Measurements from ENCODE around the gene KLHDC9. TPM values are rescaled to one million over a fixed set of nuclear protein-coding genes. Genes with fewer than 3 reads are reported as not detected.

Gene KLHDC9
- total RNA-seq, 2 experiments from 2014 or later = 0.41 TPM; not detected in 1

DNA sequence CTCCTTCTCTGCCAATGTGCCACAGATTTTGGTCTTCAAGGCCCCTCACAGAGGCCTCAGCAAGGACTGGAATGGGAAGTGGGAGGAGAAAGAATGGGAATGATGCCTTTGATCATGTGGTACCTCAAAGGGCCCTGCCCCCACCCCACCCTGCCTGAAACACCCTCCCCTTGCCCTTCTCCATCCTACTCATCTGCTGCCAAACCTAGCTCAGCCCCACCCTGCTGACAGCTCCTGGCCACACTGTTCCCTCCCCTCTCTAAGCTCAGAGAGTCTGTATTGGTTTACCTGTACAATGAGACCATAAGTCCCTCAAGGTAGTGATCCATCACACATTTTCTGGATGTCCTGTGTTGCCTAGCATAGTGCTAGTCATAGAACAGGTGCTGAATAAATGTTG, 21.8 kb upstream of the KLHDC9 start:
- Histone ChIP-seq H3K27ac (ENCODE audit: low read depth in 1 of 2, low read length in 2 of 2) (no peak overlapping the region), H3K9me3 (ENCODE audit: control insufficient read depth in 1 of 2, insufficient read depth in 1 of 2, low read length in 2 of 2) (no peaks in the 10 kb centered on the region), H3K36me3 (ENCODE audit: insufficient read depth, low read length) (no peaks in the 10 kb centered on the region), H3K4me1 (ENCODE audit: insufficient read depth, low read length) (peaks cover 10% of the 10 kb centered on the region), H3K27me3 (ENCODE audit: control insufficient read depth in 1 of 2, insufficient read depth in 2 of 2, low read length in 2 of 2) (no peaks in the 10 kb centered on the region), H3K4me3 (ENCODE audit: low read length) (no peak overlapping the region)
- POLR2A ChIA-PET = interaction anchor here (1.4 kb wide), 1 partner anchor 21 kb away, joined by 5 read pairs; no protein-coding TSS in a partner anchor
- no peak overlapping the region for H3K27ac Mint-ChIP-seq
- no peaks in the 10 kb centered on the region for H3K9me3 Mint-ChIP-seq
- no peak overlapping the region for H3K4me3 Mint-ChIP-seq
- DNase-seq = no peak
- ATAC-seq (ENCODE audit: poor library complexity) = no peak
- no peaks in the 10 kb centered on the region for H3K36me3 Mint-ChIP-seq (ENCODE audit: low read depth)
- intact Hi-C loops (cut with DNase I, micrococcal nuclease) = no loop called here
- CTCF ChIA-PET = no interaction called here
- peaks cover 18% of the 10 kb centered on the region for H3K4me1 Mint-ChIP-seq (ENCODE audit: low read depth)
- no peaks in the 10 kb centered on the region for H3K27me3 Mint-ChIP-seq
- TF ChIP-seq, protein P1, sequence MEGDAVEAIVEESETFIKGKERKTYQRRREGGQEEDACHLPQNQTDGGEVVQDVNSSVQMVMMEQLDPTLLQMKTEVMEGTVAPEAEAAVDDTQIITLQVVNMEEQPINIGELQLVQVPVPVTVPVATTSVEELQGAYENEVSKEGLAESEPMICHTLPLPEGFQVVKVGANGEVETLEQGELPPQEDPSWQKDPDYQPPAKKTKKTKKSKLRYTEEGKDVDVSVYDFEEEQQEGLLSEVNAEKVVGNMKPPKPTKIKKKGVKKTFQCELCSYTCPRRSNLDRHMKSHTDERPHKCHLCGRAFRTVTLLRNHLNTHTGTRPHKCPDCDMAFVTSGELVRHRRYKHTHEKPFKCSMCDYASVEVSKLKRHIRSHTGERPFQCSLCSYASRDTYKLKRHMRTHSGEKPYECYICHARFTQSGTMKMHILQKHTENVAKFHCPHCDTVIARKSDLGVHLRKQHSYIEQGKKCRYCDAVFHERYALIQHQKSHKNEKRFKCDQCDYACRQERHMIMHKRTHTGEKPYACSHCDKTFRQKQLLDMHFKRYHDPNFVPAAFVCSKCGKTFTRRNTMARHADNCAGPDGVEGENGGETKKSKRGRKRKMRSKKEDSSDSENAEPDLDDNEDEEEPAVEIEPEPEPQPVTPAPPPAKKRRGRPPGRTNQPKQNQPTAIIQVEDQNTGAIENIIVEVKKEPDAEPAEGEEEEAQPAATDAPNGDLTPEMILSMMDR (IDR thresholded peaks at IDR 0.05) = no peak

DNA sequence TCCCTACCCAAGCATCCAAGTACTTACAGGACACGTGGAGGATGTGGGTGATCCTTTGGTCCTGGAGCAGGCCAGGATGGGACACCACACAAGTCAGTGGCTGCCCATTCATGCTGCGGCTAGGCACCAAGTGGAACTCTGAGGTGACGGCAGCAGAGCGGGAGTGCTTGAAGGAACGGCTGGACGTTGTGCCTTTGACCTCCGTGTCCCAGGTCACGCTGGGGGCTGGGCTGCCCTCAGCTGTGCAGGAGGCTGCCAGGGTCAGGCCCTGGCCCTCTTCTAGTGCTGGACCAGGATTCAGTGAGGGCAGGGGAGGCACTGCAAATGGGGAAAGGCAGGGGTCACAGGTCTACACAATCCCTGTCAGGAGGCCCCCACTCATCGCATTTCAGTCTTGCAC, 20.7 kb upstream of the KLHDC9 start:
- DNase-seq (no peak), ATAC-seq (ENCODE audit: poor library complexity) (no peak)
- Histone ChIP-seq H3K27ac (ENCODE audit: low read depth in 1 of 2, low read length in 2 of 2) (no peak overlapping the region), H3K4me1 (ENCODE audit: insufficient read depth, low read length) (no peaks in the 10 kb centered on the region), H3K36me3 (ENCODE audit: insufficient read depth, low read length) (no peaks in the 10 kb centered on the region), H3K4me3 (ENCODE audit: low read length) (no peak overlapping the region), H3K27me3 (ENCODE audit: control insufficient read depth in 1 of 2, insufficient read depth in 2 of 2, low read length in 2 of 2) (no peaks in the 10 kb centered on the region), H3K9me3 (ENCODE audit: control insufficient read depth in 1 of 2, insufficient read depth in 1 of 2, low read length in 2 of 2) (no peaks in the 10 kb centered on the region)
- TF ChIP-seq, protein P1 (IDR thresholded peaks at IDR 0.05) = no peak
- Mint-ChIP-seq H3K9me3 (no peaks in the 10 kb centered on the region), H3K27me3 (no peaks in the 10 kb centered on the region), H3K36me3 (ENCODE audit: low read depth) (no peaks in the 10 kb centered on the region), H3K4me3 (no peak overlapping the region), H3K27ac (no peak overlapping the region), H3K4me1 (ENCODE audit: low read depth) (peaks cover 9% of the 10 kb centered on the region)
- ChIA-PET POLR2A (interaction anchor here (0.6 to 1.5 kb wide), 3 partner anchors 8 to 173 kb away, joined by 3 to 5 read pairs (median 3); partner anchors contain the start of gene ARHGAP30), CTCF (no interaction called here)
- intact Hi-C loops (cut with DNase I, micrococcal nuclease) = no loop called here

DNA sequence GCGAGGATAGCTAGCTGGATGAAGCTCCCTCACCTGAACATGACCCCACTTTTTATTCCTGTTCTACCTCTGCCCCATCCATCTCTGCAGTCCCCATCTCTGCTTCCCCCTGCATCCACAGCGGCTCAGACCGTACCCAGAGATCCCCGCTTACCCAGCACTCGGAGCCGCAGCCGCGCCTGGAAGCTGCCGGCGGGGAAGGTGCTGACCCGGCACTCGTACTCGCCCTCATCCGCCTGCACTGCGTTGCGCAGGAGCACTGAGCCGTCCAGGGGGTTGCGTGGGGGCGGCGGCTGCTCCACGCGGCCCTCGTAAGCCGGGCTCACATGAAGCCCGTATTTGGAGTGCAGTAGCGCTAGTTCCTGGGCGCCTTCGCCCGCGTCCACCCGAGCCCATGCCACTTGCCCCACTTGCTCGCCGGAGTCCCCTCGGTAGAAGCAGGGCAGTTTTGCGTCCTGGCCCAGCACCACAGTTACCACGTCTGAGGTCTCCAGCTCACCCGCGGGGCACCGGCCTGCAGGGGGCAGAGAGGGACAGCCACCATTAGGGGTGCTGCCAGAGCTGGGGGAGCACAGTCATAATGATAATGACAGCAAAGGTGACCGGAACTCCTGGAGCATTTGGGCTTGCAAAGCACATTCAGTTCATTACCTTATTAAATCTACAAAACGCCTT, 18.6 kb upstream of the KLHDC9 start:
- Mint-ChIP-seq H3K4me3 (no peak overlapping the region), H3K27me3 (no peaks in the 10 kb centered on the region), H3K27ac (no peak overlapping the region), H3K36me3 (ENCODE audit: low read depth) (no peaks in the 10 kb centered on the region), H3K9me3 (no peaks in the 10 kb centered on the region), H3K4me1 (ENCODE audit: low read depth) (no peaks in the 10 kb centered on the region)
- DNase-seq (no peak), ATAC-seq (ENCODE audit: poor library complexity) (no peak)
- TF ChIP-seq, protein P1 (IDR thresholded peaks at IDR 0.05) = no peak
- H3K9me3 ChIP-seq (ENCODE audit: control insufficient read depth in 1 of 2, insufficient read depth in 1 of 2, low read length in 2 of 2) = no peaks in the 10 kb centered on the region
- no peaks in the 10 kb centered on the region for H3K4me1 ChIP-seq (ENCODE audit: insufficient read depth, low read length)
- no peaks in the 10 kb centered on the region for H3K36me3 ChIP-seq (ENCODE audit: insufficient read depth, low read length)
- H3K27ac ChIP-seq (ENCODE audit: low read depth in 1 of 2, low read length in 2 of 2) = no peak overlapping the region
- ChIA-PET CTCF (interaction anchor here (0.6 kb wide), 1 partner anchor 89 kb away, joined by 4 read pairs; no protein-coding TSS in a partner anchor), POLR2A (interaction anchor here (0.7 to 2.3 kb wide), 3 partner anchors 11 to 18 kb away, joined by 3 to 5 read pairs (median 4); no protein-coding TSS in a partner anchor)
- intact Hi-C loops (cut with DNase I, micrococcal nuclease) = no loop called here
- no peak overlapping the region for H3K4me3 ChIP-seq (ENCODE audit: low read length)
- H3K27me3 ChIP-seq (ENCODE audit: control insufficient read depth in 1 of 2, insufficient read depth in 2 of 2, low read length in 2 of 2) = no peaks in the 10 kb centered on the region
